SU-DHL-6 (cell line): ENCODE data around the gene MGRN1.

Source experiments
- H2AFZ ChIP-seq: fragments of 200-600 bp; sonication (generic); 2 replicates; pipeline ENCODE4 v1.6.1; 2014; ENCODE audit warnings: low read depth, mild to moderate bottlenecking, moderate library complexity, mixed read lengths, antibody characterized with exemption, low read length; ENCODE audit not compliant: severe bottlenecking
- H3F3A ChIP-seq: fragments of 200-600 bp; shearing (Covaris generic); 2 replicates; pipeline ENCODE4 v1.6.0; 2016; ENCODE audit warnings: antibody characterized with exemption, mild to moderate bottlenecking; ENCODE audit not compliant: insufficient read depth
- H3K27ac ChIP-seq: fragments of 200-600 bp; sonication (generic); 2 replicates; pipeline ENCODE4 v1.5.1; 2016; ENCODE audit warnings: low read depth, mild to moderate bottlenecking, low read length, moderate library complexity, mixed read lengths
- H3K27me3 ChIP-seq: fragments of 200-600 bp; sonication (generic), shearing (Covaris generic); 2 replicates; pipeline ENCODE4 v1.6.0; 2014; ENCODE audit warnings: mild to moderate bottlenecking, low read length
- H3K36me3 ChIP-seq: fragments of 200-600 bp; sonication (generic); 2 replicates; pipeline ENCODE4 v1.6.1; 2014; ENCODE audit warnings: mild to moderate bottlenecking, low read length, mixed read lengths
- H3K4me2 ChIP-seq: fragments of 300-600, 200-600 bp; shearing (Covaris generic), sonication (generic); 2 replicates; pipeline ENCODE4 v1.6.0; 2014; ENCODE audit warnings: low read length, low read depth, mild to moderate bottlenecking; ENCODE audit not compliant: poor library complexity, severe bottlenecking
- H3K4me3 ChIP-seq: fragments of 200-600 bp; sonication (generic); 2 replicates; pipeline ENCODE4 v1.5.1; 2014; ENCODE audit warnings: antibody characterized with exemption, low read length, mild to moderate bottlenecking, mixed read lengths; ENCODE audit not compliant: insufficient read depth, poor library complexity, severe bottlenecking
- H3K79me2 ChIP-seq: fragments of 200-600 bp; sonication (generic); 2 replicates; pipeline ENCODE4 v1.6.1; 2014; ENCODE audit warnings: mild to moderate bottlenecking, low read length, moderate library complexity; ENCODE audit not compliant: insufficient read depth
- H3K9ac ChIP-seq: fragments of 200-600 bp; sonication (generic); 2 replicates; pipeline ENCODE4 v1.7.0; 2014; ENCODE audit warnings: mild to moderate bottlenecking, low read length
- H3K9me2 ChIP-seq: fragments of 200-600 bp; sonication (generic); replicated peaks from 2 replicates; pipeline ENCODE4 v1.6.1; 2014; ENCODE audit warnings: low read length; ENCODE audit not compliant: insufficient read depth
- H3K9me3 ChIP-seq: fragments of 200-600 bp; sonication (generic); 2 replicates; pipeline ENCODE4 v1.6.1; 2014; ENCODE audit warnings: low read length, mixed read lengths; ENCODE audit not compliant: insufficient read depth
- H4K20me1 ChIP-seq: fragments of 200-600 bp; sonication (generic); 2 replicates; pipeline ENCODE4 v1.6.1; 2014; ENCODE audit warnings: low read depth, mild to moderate bottlenecking, antibody characterized with exemption, low read length, moderate library complexity, mixed read lengths
- EZH2phosphoT487 ChIP-seq: fragments of 200-600 bp; sonication (generic), shearing (Covaris generic); conservative IDR thresholded peaks from 2 replicates; pipeline ENCODE4 v1.6.1; 2018; ENCODE audit warnings: mild to moderate bottlenecking, antibody characterized with exemption, low read length, moderate library complexity, mixed read lengths
- TF ChIP-seq, protein P1 (sequence below): fragments of 200-600 bp; sonication (generic); IDR thresholded peaks from one replicate; pipeline ENCODE4 v1.5.1; 2017; ENCODE audit warnings: antibody characterized with exemption, mild to moderate bottlenecking, low read length, moderate library complexity; ENCODE audit not compliant: insufficient read depth, poor library complexity, severe bottlenecking

Gene MGRN1

DNA sequence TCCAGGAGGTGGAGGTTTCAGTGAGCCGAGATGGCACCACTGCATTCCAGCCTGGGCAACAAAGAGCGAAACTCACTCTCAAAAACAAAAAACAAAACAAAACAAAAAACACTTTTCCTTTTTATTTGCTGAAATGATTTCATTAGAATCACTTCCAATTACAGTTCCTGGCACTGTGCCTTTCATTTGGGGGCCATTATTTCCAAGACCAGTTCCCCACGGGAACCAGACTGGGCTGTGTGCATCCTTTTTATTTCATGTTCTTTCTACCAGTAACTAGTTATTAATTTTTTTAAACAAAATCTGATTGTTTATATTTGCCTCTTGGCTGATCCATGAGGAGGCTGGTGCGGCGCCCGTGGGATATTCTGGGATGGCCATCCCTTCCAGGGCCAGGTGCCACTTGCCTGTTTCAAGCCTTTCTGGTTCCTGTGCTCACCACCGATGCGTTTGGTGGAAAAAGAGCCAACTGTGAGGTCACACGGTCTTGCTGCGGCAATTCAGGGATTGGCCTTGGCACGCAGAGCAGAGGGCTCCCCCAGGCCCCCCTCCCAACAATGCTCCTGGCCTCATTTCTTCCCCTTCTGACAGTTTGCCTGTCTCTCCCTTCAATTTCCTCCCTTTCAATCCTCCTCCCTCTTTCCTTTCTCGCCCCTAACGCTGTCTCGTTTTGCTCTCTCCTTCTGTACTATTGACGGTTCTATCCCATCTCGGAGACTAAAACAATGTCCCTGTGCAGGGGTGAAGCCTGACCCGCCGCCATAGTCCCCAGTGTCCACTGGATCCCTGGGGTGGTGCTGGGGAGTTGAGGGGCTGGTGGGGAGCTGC, 23.4 kb upstream of the MGRN1 start:
- H3K4me2 ChIP-seq: no peak overlapping the region
- H3K9me2 ChIP-seq: no peaks in the 10 kb centered on the region
- H2AFZ ChIP-seq: no peak overlapping the region
- H3K9me3 ChIP-seq: no peaks in the 10 kb centered on the region
- TF ChIP-seq, protein P1, sequence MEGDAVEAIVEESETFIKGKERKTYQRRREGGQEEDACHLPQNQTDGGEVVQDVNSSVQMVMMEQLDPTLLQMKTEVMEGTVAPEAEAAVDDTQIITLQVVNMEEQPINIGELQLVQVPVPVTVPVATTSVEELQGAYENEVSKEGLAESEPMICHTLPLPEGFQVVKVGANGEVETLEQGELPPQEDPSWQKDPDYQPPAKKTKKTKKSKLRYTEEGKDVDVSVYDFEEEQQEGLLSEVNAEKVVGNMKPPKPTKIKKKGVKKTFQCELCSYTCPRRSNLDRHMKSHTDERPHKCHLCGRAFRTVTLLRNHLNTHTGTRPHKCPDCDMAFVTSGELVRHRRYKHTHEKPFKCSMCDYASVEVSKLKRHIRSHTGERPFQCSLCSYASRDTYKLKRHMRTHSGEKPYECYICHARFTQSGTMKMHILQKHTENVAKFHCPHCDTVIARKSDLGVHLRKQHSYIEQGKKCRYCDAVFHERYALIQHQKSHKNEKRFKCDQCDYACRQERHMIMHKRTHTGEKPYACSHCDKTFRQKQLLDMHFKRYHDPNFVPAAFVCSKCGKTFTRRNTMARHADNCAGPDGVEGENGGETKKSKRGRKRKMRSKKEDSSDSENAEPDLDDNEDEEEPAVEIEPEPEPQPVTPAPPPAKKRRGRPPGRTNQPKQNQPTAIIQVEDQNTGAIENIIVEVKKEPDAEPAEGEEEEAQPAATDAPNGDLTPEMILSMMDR: no peak
- TF ChIP-seq EZH2phosphoT487: no peak
- no peaks in the 10 kb centered on the region for H4K20me1 ChIP-seq
- no peaks in the 10 kb centered on the region for H3K36me3 ChIP-seq
- no peak overlapping the region for H3K27ac ChIP-seq
- no peaks in the 10 kb centered on the region for H3K27me3 ChIP-seq
- no peak overlapping the region for H3K4me3 ChIP-seq
- no peaks in the 10 kb centered on the region for H3F3A ChIP-seq
- no peaks in the 10 kb centered on the region for H3K79me2 ChIP-seq
- H3K9ac ChIP-seq: no peak overlapping the region

DNA sequence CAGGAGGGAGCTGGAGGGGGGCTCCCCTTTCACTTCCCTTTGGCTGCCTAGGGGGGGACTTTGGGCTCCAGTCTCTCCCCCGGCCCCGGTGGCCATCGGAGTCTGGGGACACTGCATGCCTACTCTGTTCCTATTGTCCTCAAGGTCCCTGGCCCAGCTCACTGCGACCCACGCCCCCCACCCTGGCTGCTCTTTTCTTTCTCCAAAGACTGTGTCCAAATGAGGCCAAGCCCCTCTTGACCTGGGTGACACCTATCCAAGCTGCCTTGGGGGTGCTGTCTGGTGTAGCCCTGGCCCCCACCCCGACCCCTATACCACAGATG, 22.8 kb upstream of the MGRN1 start:
- no peak for TF ChIP-seq EZH2phosphoT487
- TF ChIP-seq, protein P1: no peak
- Histone ChIP-seq H3K79me2 (no peaks in the 10 kb centered on the region), H4K20me1 (no peaks in the 10 kb centered on the region), H3K27me3 (no peaks in the 10 kb centered on the region), H3K9me3 (no peaks in the 10 kb centered on the region), H3K27ac (no peak overlapping the region), H3K4me3 (no peak overlapping the region), H3K9me2 (no peaks in the 10 kb centered on the region), H3K36me3 (no peaks in the 10 kb centered on the region), H3F3A (no peaks in the 10 kb centered on the region), H3K9ac (no peak overlapping the region), H2AFZ (no peak overlapping the region), H3K4me2 (no peak overlapping the region)

DNA sequence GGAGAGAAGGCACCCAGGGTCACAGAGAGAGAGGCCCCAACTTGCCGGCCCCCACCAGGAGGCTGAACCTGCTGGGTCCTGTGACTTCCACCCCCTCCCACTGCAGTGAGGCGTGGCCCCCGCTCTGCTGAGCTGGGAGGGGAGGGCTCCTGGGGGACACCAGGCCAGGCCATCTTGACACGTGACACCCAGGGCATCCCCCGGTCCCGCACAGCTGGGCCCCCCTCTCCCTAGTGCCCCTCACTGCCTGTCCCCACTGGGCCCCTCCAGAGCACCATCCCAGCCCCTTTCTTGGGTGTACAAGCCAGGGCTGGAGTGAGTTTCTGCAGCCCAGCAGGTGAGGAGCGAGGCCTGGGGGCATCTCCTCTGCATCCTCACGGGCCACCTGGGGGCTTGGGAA, 22.3 kb upstream of the MGRN1 start:
- Histone ChIP-seq H4K20me1 (no peaks in the 10 kb centered on the region), H3K4me2 (no peak overlapping the region), H3K9ac (no peak overlapping the region), H3F3A (no peaks in the 10 kb centered on the region), H3K9me3 (no peaks in the 10 kb centered on the region), H2AFZ (no peak overlapping the region), H3K27me3 (no peaks in the 10 kb centered on the region), H3K9me2 (no peaks in the 10 kb centered on the region), H3K36me3 (no peaks in the 10 kb centered on the region), H3K79me2 (no peaks in the 10 kb centered on the region), H3K4me3 (no peak overlapping the region), H3K27ac (no peak overlapping the region)
- TF ChIP-seq, protein P1: no peak
- TF ChIP-seq EZH2phosphoT487: no peak
